BLaER1 (cell line): ENCODE results near the gene BIN2.

Experiments
- H3K27ac ChIP-seq: shearing (Covaris generic); formaldehyde crosslinking; 2 replicates; pipeline ENCODE4 v1.8.1; 2022
- H3K27me3 ChIP-seq: shearing (Covaris generic); formaldehyde crosslinking; 2 replicates; pipeline ENCODE4 v1.8.1; 2022
- H3K36me3 ChIP-seq: shearing (Covaris generic); formaldehyde crosslinking; 2 replicates; pipeline ENCODE4 v1.8.1; 2022
- H3K4me1 ChIP-seq: shearing (Covaris generic); formaldehyde crosslinking; 2 replicates; pipeline ENCODE4 v1.8.1; 2022
- H3K4me2 ChIP-seq: shearing (Covaris generic); formaldehyde crosslinking; 2 replicates; pipeline ENCODE4 v1.8.1; 2022
- H3K4me3 ChIP-seq: shearing (Covaris generic); formaldehyde crosslinking; 2 replicates; pipeline ENCODE4 v1.8.1; 2022
- H3K9ac ChIP-seq: shearing (Covaris generic); formaldehyde crosslinking; 2 replicates; pipeline ENCODE4 v1.8.1; 2022
- H3K9me3 ChIP-seq: shearing (Covaris generic); formaldehyde crosslinking; 2 replicates; pipeline ENCODE4 v1.8.1; 2022
- H4K20me1 ChIP-seq: shearing (Covaris generic); formaldehyde crosslinking; 2 replicates; pipeline ENCODE4 v1.8.1; 2022
- Cebpa-rat ChIP-seq: shearing (Covaris generic); IDR thresholded peaks from 2 replicates; pipeline ENCODE4 v1.8.1; 2022

The BIN2 gene

DNA sequence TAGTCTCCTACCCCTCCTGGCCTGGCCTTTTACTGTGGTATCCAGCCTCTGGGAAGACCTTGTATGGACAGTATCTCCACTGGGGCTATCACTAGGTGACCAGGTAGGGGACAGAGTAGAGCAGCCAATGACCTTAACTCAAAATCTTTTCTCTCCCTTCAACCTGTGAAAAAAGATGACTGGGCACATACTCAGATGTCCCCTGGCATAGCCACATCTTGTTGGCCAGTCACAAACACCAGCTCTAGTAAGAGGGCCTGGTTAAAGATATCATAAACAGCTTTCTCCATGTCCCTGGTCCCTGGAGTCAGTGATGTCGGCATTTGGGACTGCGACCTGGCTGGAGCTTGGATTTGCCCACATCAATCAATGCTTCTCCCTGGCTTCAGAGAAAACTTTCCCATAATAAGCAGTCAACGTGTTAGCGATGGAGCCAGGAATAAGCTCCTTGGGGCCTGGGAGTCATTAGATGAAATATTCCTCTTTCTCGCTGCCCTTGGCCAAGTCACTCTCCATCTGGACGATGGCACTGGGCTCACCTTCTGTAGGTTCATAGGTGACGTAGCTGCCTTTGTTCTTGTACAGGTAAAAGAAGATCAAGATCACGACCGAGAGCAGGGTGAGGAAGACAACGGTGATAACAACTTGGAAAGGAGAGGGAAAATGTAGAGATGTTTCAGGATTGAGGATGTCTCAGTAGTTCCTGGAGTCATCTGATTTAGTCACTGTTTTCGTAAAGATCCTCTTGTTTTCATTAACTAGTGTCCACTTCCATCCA is 78.3 kb downstream of the BIN2 start:
- Histone ChIP-seq H3K36me3 (peaks cover 49% of the 10 kb centered on the region), H3K27me3 (no peaks in the 10 kb centered on the region), H3K4me2 (peak overlapping the region; percentile 74), H4K20me1 (peaks cover 27% of the 10 kb centered on the region; the same call in 1 of the 2 replicates), H3K4me3 (no peak overlapping the region), H3K9me3 (no peaks in the 10 kb centered on the region), H3K27ac (peak overlapping the region; percentile 2; the same call in 1 of the 2 replicates), H3K9ac (no peak overlapping the region), H3K4me1 (peaks cover 37% of the 10 kb centered on the region)
- no peak for TF ChIP-seq Cebpa-rat

DNA sequence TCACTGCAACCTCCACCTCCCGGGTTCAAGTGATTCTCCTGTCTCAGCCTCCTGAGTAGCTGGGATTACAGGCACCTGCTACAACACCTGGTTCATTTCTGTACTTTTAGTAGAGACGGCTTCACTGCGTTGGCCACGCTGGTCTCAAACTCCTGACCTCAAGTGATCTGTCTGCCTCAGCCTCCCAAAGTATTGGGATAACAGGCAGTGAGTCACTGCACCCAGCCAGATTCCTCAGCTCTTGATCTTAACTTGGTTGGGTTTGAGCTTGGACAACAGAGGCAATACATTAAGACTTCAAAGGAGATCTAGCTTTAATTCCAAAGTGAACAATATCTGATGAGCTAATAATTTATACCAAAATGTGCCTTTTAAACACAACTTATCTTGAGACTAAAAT is 79.7 kb downstream of the BIN2 start:
- Histone ChIP-seq H3K4me2 (no peak overlapping the region), H3K27ac (no peak overlapping the region), H3K4me3 (no peak overlapping the region), H3K4me1 (peaks cover 49% of the 10 kb centered on the region), H3K36me3 (peaks cover 57% of the 10 kb centered on the region), H3K9ac (no peak overlapping the region), H3K9me3 (no peaks in the 10 kb centered on the region), H3K27me3 (no peaks in the 10 kb centered on the region), H4K20me1 (peaks cover 41% of the 10 kb centered on the region)
- no peak for TF ChIP-seq Cebpa-rat

DNA sequence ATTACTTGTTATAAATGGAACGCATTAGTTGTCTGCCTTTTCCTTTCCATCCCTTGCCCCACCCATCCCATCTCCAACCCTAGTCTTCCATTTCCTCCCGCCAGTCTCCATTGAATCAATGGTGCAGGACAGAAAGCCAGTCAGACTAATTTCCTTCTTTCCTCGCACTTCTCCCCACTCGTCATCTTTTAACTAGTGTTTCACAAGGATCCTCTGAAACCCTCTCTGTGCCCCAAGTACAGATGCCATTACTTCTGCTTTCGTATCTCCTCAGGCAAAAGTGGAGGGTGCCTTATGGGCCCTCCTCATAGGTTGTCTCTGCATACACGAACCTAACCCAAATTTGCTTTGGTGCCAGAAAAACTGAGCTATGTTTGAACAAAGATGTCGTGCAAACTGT is 81.1 kb downstream of the BIN2 start:
- H3K4me3 ChIP-seq: no peak overlapping the region
- H3K27ac ChIP-seq: no peak overlapping the region
- peaks cover 42% of the 10 kb centered on the region for H4K20me1 ChIP-seq
- no peak for TF ChIP-seq Cebpa-rat
- H3K36me3 ChIP-seq: peaks cover 57% of the 10 kb centered on the region
- no peak overlapping the region for H3K9ac ChIP-seq
- H3K9me3 ChIP-seq: no peaks in the 10 kb centered on the region
- H3K4me1 ChIP-seq: peaks cover 45% of the 10 kb centered on the region
- no peak overlapping the region for H3K4me2 ChIP-seq
- no peaks in the 10 kb centered on the region for H3K27me3 ChIP-seq

DNA sequence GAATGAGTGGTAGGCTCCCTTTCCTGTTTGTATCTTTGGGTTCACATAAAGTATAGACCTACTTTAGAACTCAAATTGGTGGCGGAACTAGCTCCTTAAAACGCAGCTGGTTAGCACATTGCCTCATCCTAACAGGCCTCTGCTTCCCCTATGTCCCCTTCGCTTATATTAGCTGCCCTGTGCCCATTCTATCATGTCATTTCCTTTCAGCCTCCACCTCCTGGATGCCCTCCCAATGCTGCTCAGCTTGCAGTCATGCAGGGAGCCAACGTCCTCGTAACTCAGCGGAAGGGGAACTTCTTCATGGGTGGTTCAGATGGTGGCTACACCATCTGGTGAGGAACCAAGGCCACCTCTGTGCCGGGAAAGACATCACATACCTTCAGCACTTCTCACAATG is 81.9 kb downstream of the BIN2 start:
- peaks cover 42% of the 10 kb centered on the region for H4K20me1 ChIP-seq
- no peaks in the 10 kb centered on the region for H3K9me3 ChIP-seq
- H3K4me3 ChIP-seq: no peak overlapping the region
- peaks cover 40% of the 10 kb centered on the region for H3K4me1 ChIP-seq
- no peaks in the 10 kb centered on the region for H3K27me3 ChIP-seq
- no peak overlapping the region for H3K4me2 ChIP-seq
- TF ChIP-seq Cebpa-rat: no peak
- no peak overlapping the region for H3K27ac ChIP-seq
- H3K36me3 ChIP-seq: peaks cover 57% of the 10 kb centered on the region
- no peak overlapping the region for H3K9ac ChIP-seq

DNA sequence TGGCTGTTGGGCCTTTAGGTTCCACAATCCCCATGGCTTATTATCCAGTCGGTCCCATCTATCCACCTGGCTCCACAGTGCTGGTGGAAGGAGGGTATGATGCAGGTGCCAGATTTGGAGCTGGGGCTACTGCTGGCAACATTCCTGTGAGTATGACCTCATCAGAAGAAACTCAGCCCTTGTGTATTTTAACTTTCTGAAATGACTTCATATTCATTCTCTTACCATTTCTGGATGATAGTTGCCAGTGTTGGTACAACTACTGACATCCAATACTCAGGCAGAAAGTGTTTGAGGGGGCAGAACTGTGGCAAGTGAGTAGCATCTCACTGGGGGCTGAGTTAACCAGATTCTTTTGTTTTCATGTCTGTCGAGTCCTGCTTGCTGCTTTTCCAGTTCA is 83.0 kb downstream of the BIN2 start:
- TF ChIP-seq Cebpa-rat: no peak
- Histone ChIP-seq H3K27me3 (no peaks in the 10 kb centered on the region), H3K4me3 (no peak overlapping the region), H3K4me2 (no peak overlapping the region), H4K20me1 (peaks cover 42% of the 10 kb centered on the region), H3K4me1 (peaks cover 28% of the 10 kb centered on the region), H3K9ac (no peak overlapping the region), H3K36me3 (peaks cover 57% of the 10 kb centered on the region), H3K27ac (no peak overlapping the region), H3K9me3 (no peaks in the 10 kb centered on the region)

DNA sequence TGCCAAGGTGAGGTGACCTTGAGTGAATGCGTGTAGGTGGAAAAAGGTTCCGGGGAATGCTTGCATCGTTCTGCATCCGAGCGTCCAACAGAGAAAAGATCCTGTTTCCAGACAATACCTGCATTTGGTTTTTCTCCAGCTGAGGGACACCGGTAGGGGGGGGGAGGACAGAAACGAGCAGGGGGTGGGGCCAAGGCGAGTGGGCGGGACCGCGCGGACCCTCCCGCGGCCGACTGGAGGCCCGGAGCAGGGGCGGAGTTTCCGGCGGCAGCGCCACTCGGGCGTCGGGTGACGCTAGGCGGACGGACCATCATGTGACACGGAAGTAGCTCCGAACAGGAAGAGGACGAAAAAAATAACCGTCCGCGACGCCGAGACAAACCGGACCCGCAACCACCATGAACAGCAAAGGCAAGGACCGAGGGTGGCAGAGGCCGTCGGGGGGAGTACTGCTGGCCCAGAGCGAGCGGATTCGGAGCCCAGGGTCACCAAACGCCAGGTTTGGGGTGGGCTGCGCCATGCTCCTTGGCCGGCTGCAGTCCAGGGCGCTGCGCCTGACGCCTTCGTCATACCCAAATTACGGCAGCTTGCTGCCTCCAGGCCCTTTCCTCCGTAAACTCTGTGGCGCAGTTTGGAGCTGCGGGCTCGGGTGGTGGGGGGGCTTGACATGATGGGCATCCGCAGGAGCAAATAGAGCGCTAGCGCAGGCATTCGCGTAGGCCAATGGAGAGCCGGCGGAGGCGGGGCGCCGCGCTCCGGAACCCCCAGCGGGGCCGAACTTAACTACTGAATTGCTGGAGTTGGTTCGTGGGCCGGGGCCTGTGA is 85.3 kb downstream of the BIN2 start, which contains the start of gene DAZAP2:
TSS of gene DAZAP2 (plus strand) at position 317 of the 825 bp plus-strand sequence. CDS start at position 399, 82 bp downstream.
- H3K4me1 ChIP-seq: peaks cover 21% of the 10 kb centered on the region
- H3K4me3 ChIP-seq: peak within 1 kb of the TSS; percentile 95
- no peaks in the 10 kb centered on the region for H3K9me3 ChIP-seq
- no peak for TF ChIP-seq Cebpa-rat
- H3K36me3 ChIP-seq: peaks cover 37% of the 10 kb centered on the region
- H3K27ac ChIP-seq: peak within 1 kb of the TSS; percentile 100
- H3K4me2 ChIP-seq: peak within 1 kb of the TSS; percentile 95
- H3K27me3 ChIP-seq: no peaks in the 10 kb centered on the region
- H3K9ac ChIP-seq: peak within 1 kb of the TSS; percentile 100
- H4K20me1 ChIP-seq: peaks cover 37% of the 10 kb centered on the region

DNA sequence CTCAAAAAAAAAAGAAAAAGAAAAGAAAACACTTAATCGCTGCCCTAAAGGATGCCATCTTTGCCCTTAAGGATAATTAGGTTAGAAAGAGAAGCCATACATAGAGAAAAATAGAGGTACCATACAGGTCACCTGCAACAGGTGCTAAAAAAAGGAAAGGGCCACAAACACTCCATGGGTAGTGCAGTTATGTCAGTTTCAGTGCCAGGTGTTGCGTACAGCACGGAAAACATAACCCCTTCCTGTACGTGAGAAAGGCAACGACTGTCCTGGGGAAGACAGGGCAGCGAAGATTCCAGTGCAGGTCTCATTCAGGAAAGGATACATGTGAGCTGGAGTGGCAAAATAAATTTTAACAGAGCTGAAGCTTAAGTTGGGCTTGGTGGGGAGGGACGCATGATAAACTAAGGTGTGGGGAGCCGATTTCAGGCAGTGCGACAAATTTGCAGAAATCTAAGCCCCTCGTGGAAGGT is 85.9 kb downstream of the BIN2 start:
- peaks cover 33% of the 10 kb centered on the region for H3K36me3 ChIP-seq
- no peaks in the 10 kb centered on the region for H3K27me3 ChIP-seq
- H3K9me3 ChIP-seq: no peaks in the 10 kb centered on the region; the same call in 1 of the 2 replicates
- peak overlapping the region; percentile 95 for H3K4me3 ChIP-seq
- H3K4me1 ChIP-seq: peaks cover 21% of the 10 kb centered on the region
- peak overlapping the region; percentile 95 for H3K4me2 ChIP-seq
- TF ChIP-seq Cebpa-rat: no peak
- H3K9ac ChIP-seq: peak overlapping the region; percentile 100
- peaks cover 33% of the 10 kb centered on the region for H4K20me1 ChIP-seq
- peak overlapping the region; percentile 44; the same call in 1 of the 2 replicates for H3K27ac ChIP-seq

DNA sequence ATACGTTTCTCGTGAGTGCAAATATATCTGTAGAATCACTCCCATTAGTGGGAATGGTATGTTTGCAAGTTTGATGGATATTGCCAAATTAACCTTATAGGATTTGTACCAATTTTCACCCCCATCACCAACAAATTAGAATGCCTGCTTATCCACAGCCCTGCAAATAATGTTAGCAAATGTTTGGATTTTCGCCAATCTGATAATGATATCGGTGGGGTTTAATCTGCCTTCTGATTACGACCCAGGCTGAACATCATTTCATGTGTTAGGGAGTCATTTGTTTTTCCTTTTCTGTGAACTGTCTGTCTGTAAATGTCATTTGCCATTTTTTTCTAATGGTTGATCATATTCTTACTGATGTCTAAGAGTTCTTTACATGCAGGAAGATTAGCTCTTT is 89.4 kb downstream of the BIN2 start:
- Histone ChIP-seq H3K27ac (no peak overlapping the region), H3K9ac (no peak overlapping the region), H3K36me3 (no peaks in the 10 kb centered on the region), H3K27me3 (no peaks in the 10 kb centered on the region), H3K4me1 (peaks cover 8% of the 10 kb centered on the region), H3K4me2 (no peak overlapping the region), H3K4me3 (no peak overlapping the region), H4K20me1 (peaks cover 4% of the 10 kb centered on the region; the same call in 1 of the 2 replicates), H3K9me3 (no peaks in the 10 kb centered on the region; the same call in 1 of the 2 replicates)
- no peak for TF ChIP-seq Cebpa-rat

DNA sequence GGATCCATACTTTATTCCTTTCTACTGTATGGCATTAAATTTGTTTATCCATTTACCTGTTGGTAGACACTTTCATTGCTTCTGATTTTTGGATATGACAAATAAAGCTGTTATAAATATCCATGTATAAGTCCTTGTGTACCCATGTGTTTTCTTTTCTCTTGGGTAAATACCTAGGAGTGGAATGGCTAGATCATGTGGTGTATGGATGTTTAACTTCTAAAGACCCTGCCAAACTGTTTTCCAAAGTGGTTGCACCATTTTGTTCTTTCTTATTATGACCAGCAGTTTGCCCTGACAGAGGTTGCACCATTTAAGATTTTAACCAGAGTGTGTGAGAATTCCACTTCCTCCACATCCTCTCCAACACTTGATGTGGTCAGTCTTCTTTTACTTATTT is 91.3 kb downstream of the BIN2 start:
- Histone ChIP-seq H3K27me3 (no peaks in the 10 kb centered on the region), H3K4me3 (no peak overlapping the region)

More for the DNA sequence above, 91.3 kb downstream of the BIN2 start:
- TF ChIP-seq Cebpa-rat: no peak
- Histone ChIP-seq H3K36me3 (no peaks in the 10 kb centered on the region), H4K20me1 (no peaks in the 10 kb centered on the region), H3K9ac (no peak overlapping the region), H3K4me2 (no peak overlapping the region), H3K27ac (no peak overlapping the region), H3K9me3 (no peaks in the 10 kb centered on the region; the same call in 1 of the 2 replicates), H3K4me1 (no peaks in the 10 kb centered on the region; the same call in 1 of the 2 replicates)
